Uterus (tissue), 2 donors: ENCODE measurements around the gene TYSND1.

Experiments
- CTCF ChIP-seq, 4 experiments: fragments of 200-600 bp in 2 of 4; fragments of 450-650 bp in 2 of 4; sonication (generic) in 2 of 4; IDR thresholded peaks; one replicate each; pipeline ENCODE4 v1.5.1; 2016 to 2019; ENCODE audit warnings: antibody characterized with exemption in 4 of 4, mild to moderate bottlenecking in 2 of 4, moderate library complexity in 1 of 4
- POLR2A ChIP-seq, 2 donors: fragments of 450-650 bp; IDR thresholded peaks; one replicate each; pipeline ENCODE4 v1.6.1; 2016; ENCODE audit warnings: antibody characterized with exemption in 2 of 2, mild to moderate bottlenecking in 1 of 2, moderate library complexity in 1 of 2

- TF ChIP-seq POLR2A (IDR thresholded peaks at IDR 0.05) (no peak), CTCF (IDR thresholded peaks at IDR 0.05) (no peak)
Observed at GRCh38 chr10:70166394-70166793, 19.9 kb upstream of the TYSND1 start.
